K562 (cell line): ENCODE results near the gene PBX1.

Experiments used
- CXXC5 ChIP-seq: fragments of 250-450 bp; sonication (Bioruptor Pico); IDR thresholded peaks from 2 replicates; pipeline ENCODE4 v1.8.0; 2022; ENCODE audit warnings: inconsistent platforms, mild to moderate bottlenecking, moderate library complexity
- MYC ChIP-seq, 2 experiments: fragments of 250-450 bp in 1 of 2; sonication (Bioruptor Pico) in 1 of 2; IDR thresholded peaks; 2 replicates each; pipeline versions ENCODE4 v1.5.1 to v1.6.1; 2012 to 2021; ENCODE audit warnings: low read depth in 2 of 2, borderline replicate concordance in 1 of 2, improper control_type of control experiment in 1 of 2, low read length in 1 of 2, mild to moderate bottlenecking in 1 of 2, moderate library complexity in 1 of 2
- NR0B1 ChIP-seq: fragments of 450-650 bp; IDR thresholded peaks from one replicate; pipeline ENCODE4 v1.6.1; 2018; ENCODE audit warnings: mild to moderate bottlenecking, moderate library complexity; ENCODE audit not compliant: partially characterized antibody
- RNF2 ChIP-seq: sonication (generic); IDR thresholded peaks from 2 replicates; pipeline ENCODE4 v1.6.1; 2016
- SETDB1 ChIP-seq: IDR thresholded peaks from one replicate; pipeline ENCODE4 v1.6.1; 2012; ENCODE audit warnings: low read length, control low read depth, inconsistent platforms
- SIN3A ChIP-seq, 2 experiments: fragments of 150-350 bp in 1 of 2; IDR thresholded peaks; 2 replicates each; pipeline ENCODE4 v1.6.1; 2011 to 2016; ENCODE audit warnings: borderline replicate concordance in 2 of 2, low read depth in 2 of 2, low read length in 2 of 2, mild to moderate bottlenecking in 2 of 2, moderate library complexity in 2 of 2; ENCODE audit not compliant: control insufficient read depth in 1 of 2
- SRSF9 ChIP-seq: fragments of 200-400 bp; formaldehyde crosslinking; IDR thresholded peaks from 2 replicates; pipeline ENCODE4 v1.6.1; 2017; ENCODE audit warnings: low read depth, low read length, borderline replicate concordance

- TF ChIP-seq NR0B1 (no peak), RNF2 (no peak), SETDB1 (no peak), SRSF9 (no peak), CXXC5 (CRISPR knock-in tag) (no peak), MYC (IDR thresholded peaks at IDR 0.05; ENCODE audit: low read depth, low read length) (no peak), MYC (CRISPR knock-in tag; IDR thresholded peaks at IDR 0.05; ENCODE audit: borderline replicate concordance, low read depth) (no peak), SIN3A (IDR thresholded peaks at IDR 0.05; ENCODE audit: borderline replicate concordance in 2 of 2, control insufficient read depth in 1 of 2, low read depth in 2 of 2, low read length in 2 of 2) (no peak)
These were observed 209.6 kb downstream of the PBX1 start for GRCh38 chr1:164768619-164769018.
